ENCODE measurements around the gene NUDCD3.

GRCh38 chr7:44374007-44374763 lies 116.3 kb downstream of the NUDCD3 start:
- TF ChIP-seq CTCF (IDR thresholded peaks at IDR 0.05): no peak
- no peak for TF ChIP-seq POLR2A (IDR thresholded peaks at IDR 0.05)
